Dendritic cell treated with granulocyte-macrophage colony-stimulating factor and Interleukin-4, amounts not matched to agents 40 ng/mL and 50 ng/mL, for 4 days (primary cell): ENCODE data around the gene RDH8.

Experiments
- H3K27ac Mint-ChIP-seq: one replicate; pipeline ENCODE4 v1.8.0; 2022; ENCODE audit warnings: mild to moderate bottlenecking, mixed read lengths
- H3K27me3 Mint-ChIP-seq: one replicate; pipeline ENCODE4 v1.8.0; 2022; ENCODE audit warnings: mild to moderate bottlenecking, mixed read lengths
- H3K36me3 Mint-ChIP-seq: one replicate; pipeline ENCODE4 v1.8.0; 2022; ENCODE audit warnings: low read depth, mixed read lengths
- H3K4me1 Mint-ChIP-seq: one replicate; pipeline ENCODE4 v1.8.0; 2022; ENCODE audit warnings: low read depth, mixed read lengths
- H3K4me3 Mint-ChIP-seq: one replicate; pipeline ENCODE4 v1.8.0; 2022; ENCODE audit warnings: mild to moderate bottlenecking, moderate library complexity, mixed read lengths
- H3K9me3 Mint-ChIP-seq: one replicate; pipeline ENCODE4 v1.8.0; 2022; ENCODE audit warnings: mixed read lengths
- intact Hi-C: fragments of 100-400 bp; cut with micrococcal nuclease; formaldehyde crosslinking; loops from one replicate; pipeline ENCODE4 v1.15.0; 2022

Gene RDH8

GRCh38 chr19:10036601-10037071 lies 23.4 kb downstream of the RDH8 start:
- Mint-ChIP-seq H3K4me3 (no peak overlapping the region), H3K9me3 (peaks cover 9% of the 10 kb centered on the region), H3K27me3 (peaks cover 24% of the 10 kb centered on the region), H3K4me1 (no peaks in the 10 kb centered on the region), H3K36me3 (no peaks in the 10 kb centered on the region), H3K27ac (no peak overlapping the region)
- intact Hi-C loops = no loop called here

- Mint-ChIP-seq H3K27ac (no peak overlapping the region), H3K4me3 (no peak overlapping the region), H3K27me3 (peaks cover 21% of the 10 kb centered on the region), H3K4me1 (no peaks in the 10 kb centered on the region), H3K36me3 (no peaks in the 10 kb centered on the region), H3K9me3 (peaks cover 16% of the 10 kb centered on the region)
- intact Hi-C loops = no loop called here
Measured at GRCh38 chr19:10037367-10037766, 24.1 kb downstream of the RDH8 start.

- no peak overlapping the region for H3K4me3 Mint-ChIP-seq
- no peaks in the 10 kb centered on the region for H3K4me1 Mint-ChIP-seq
- H3K36me3 Mint-ChIP-seq = no peaks in the 10 kb centered on the region
- intact Hi-C loops = no loop called here
- peaks cover 17% of the 10 kb centered on the region for H3K27me3 Mint-ChIP-seq
- H3K9me3 Mint-ChIP-seq = peaks cover 21% of the 10 kb centered on the region
- no peak overlapping the region for H3K27ac Mint-ChIP-seq
Measured at GRCh38 chr19:10037809-10038208, 24.5 kb downstream of the RDH8 start.

- Mint-ChIP-seq H3K36me3 (no peaks in the 10 kb centered on the region), H3K9me3 (peaks cover 52% of the 10 kb centered on the region), H3K4me1 (peaks cover 3% of the 10 kb centered on the region), H3K27ac (no peak overlapping the region), H3K27me3 (peaks cover 5% of the 10 kb centered on the region), H3K4me3 (no peak overlapping the region)
- intact Hi-C loops = no loop called here
Measured at GRCh38 chr19:10043286-10043927, 30.1 kb downstream of the RDH8 start.

- peaks cover 6% of the 10 kb centered on the region for H3K4me1 Mint-ChIP-seq
- no peak overlapping the region for H3K27ac Mint-ChIP-seq
- H3K27me3 Mint-ChIP-seq = peaks cover 2% of the 10 kb centered on the region
- no peaks in the 10 kb centered on the region for H3K36me3 Mint-ChIP-seq
- peaks cover 52% of the 10 kb centered on the region for H3K9me3 Mint-ChIP-seq
- intact Hi-C loops = no loop called here
- H3K4me3 Mint-ChIP-seq = no peak overlapping the region
Measured at GRCh38 chr19:10044390-10044789, 31.1 kb downstream of the RDH8 start.

- H3K36me3 Mint-ChIP-seq = no peaks in the 10 kb centered on the region
- peaks cover 2% of the 10 kb centered on the region for H3K27me3 Mint-ChIP-seq
- intact Hi-C loops = no loop called here
- H3K4me1 Mint-ChIP-seq = peaks cover 6% of the 10 kb centered on the region
- no peak overlapping the region for H3K27ac Mint-ChIP-seq
- H3K9me3 Mint-ChIP-seq = peaks cover 52% of the 10 kb centered on the region
- no peak overlapping the region for H3K4me3 Mint-ChIP-seq
Measured at GRCh38 chr19:10045371-10045770, 32.1 kb downstream of the RDH8 start.

GRCh38 chr19:10049626-10050025 lies 36.3 kb downstream of the RDH8 start:
- peaks cover 13% of the 10 kb centered on the region for H3K9me3 Mint-ChIP-seq
- H3K4me3 Mint-ChIP-seq = no peak overlapping the region
- no peaks in the 10 kb centered on the region for H3K36me3 Mint-ChIP-seq
- H3K4me1 Mint-ChIP-seq = peaks cover 6% of the 10 kb centered on the region
- peaks cover 5% of the 10 kb centered on the region for H3K27me3 Mint-ChIP-seq
- intact Hi-C loops = no loop called here
- H3K27ac Mint-ChIP-seq = no peak overlapping the region

- Mint-ChIP-seq H3K27ac (no peak overlapping the region), H3K4me1 (peaks cover 6% of the 10 kb centered on the region), H3K9me3 (no peaks in the 10 kb centered on the region), H3K27me3 (peaks cover 7% of the 10 kb centered on the region), H3K36me3 (no peaks in the 10 kb centered on the region), H3K4me3 (no peak overlapping the region)
- intact Hi-C loops = no loop called here
Measured at GRCh38 chr19:10052602-10053360, 39.5 kb downstream of the RDH8 start.

GRCh38 chr19:10061717-10062310 lies 48.5 kb downstream of the RDH8 start:
- Mint-ChIP-seq H3K4me3 (no peak overlapping the region), H3K27me3 (peaks cover 19% of the 10 kb centered on the region), H3K9me3 (no peaks in the 10 kb centered on the region), H3K36me3 (no peaks in the 10 kb centered on the region), H3K4me1 (no peaks in the 10 kb centered on the region), H3K27ac (no peak overlapping the region)
- intact Hi-C loops = no loop called here

GRCh38 chr19:10068205-10068604 lies 54.9 kb downstream of the RDH8 start:
- Mint-ChIP-seq H3K27me3 (peaks cover 22% of the 10 kb centered on the region), H3K4me3 (no peak overlapping the region), H3K36me3 (no peaks in the 10 kb centered on the region), H3K27ac (no peak overlapping the region), H3K9me3 (peaks cover 4% of the 10 kb centered on the region), H3K4me1 (no peaks in the 10 kb centered on the region)
- intact Hi-C loops = no loop called here

GRCh38 chr19:10069046-10069445 lies 55.8 kb downstream of the RDH8 start:
- peaks cover 13% of the 10 kb centered on the region for H3K9me3 Mint-ChIP-seq
- peaks cover 17% of the 10 kb centered on the region for H3K27me3 Mint-ChIP-seq
- no peak overlapping the region for H3K27ac Mint-ChIP-seq

GRCh38 chr19:10070730-10071446 lies 57.6 kb downstream of the RDH8 start:
- Mint-ChIP-seq H3K36me3 (no peaks in the 10 kb centered on the region), H3K9me3 (peaks cover 17% of the 10 kb centered on the region), H3K27ac (no peak overlapping the region), H3K27me3 (peaks cover 17% of the 10 kb centered on the region), H3K4me3 (no peak overlapping the region), H3K4me1 (no peaks in the 10 kb centered on the region)
- intact Hi-C loops = no loop called here

More at GRCh38 chr19:10069046-10069445, 55.8 kb downstream of the RDH8 start:
- intact Hi-C loops = no loop called here
- Mint-ChIP-seq H3K4me3 (no peak overlapping the region), H3K4me1 (no peaks in the 10 kb centered on the region), H3K36me3 (no peaks in the 10 kb centered on the region)
